HFFc6 (cell line): ENCODE measurements around the gene FAM78B. TPM values are rescaled to one million over a fixed set of nuclear protein-coding genes. Genes with fewer than 3 reads are reported as not detected.

Source experiments
- DNase-seq: peaks from one replicate; pipeline ENCODE4 v3.0.0-alpha.2; 2018
- H3K27ac Mint-ChIP-seq: 2 replicates; pipeline ENCODE4 v1.8.0; 2020; ENCODE audit warnings: mild to moderate bottlenecking, mixed read lengths
- H3K27me3 Mint-ChIP-seq: 2 replicates; pipeline ENCODE4 v1.8.0; 2021; ENCODE audit warnings: mild to moderate bottlenecking, moderate library complexity, mixed read lengths; ENCODE audit not compliant: insufficient read depth
- H3K36me3 Mint-ChIP-seq: 2 replicates; pipeline ENCODE4 v1.8.0; 2021; ENCODE audit warnings: low read depth, mixed read lengths
- H3K4me1 Mint-ChIP-seq: 2 replicates; pipeline ENCODE4 v1.8.0; 2020; ENCODE audit warnings: low read depth, mixed read lengths
- H3K4me3 Mint-ChIP-seq: 2 replicates; pipeline ENCODE4 v1.8.0; 2020; ENCODE audit warnings: mild to moderate bottlenecking, moderate library complexity, mixed read lengths
- H3K9me3 Mint-ChIP-seq: 2 replicates; pipeline ENCODE4 v1.8.0; 2020; ENCODE audit warnings: mild to moderate bottlenecking, mixed read lengths
- total RNA-seq, 6 experiments: library from RNA; stranded (reverse); fragmentation: NEBNext Ultra II Directional; extraction: Animal tissue kit (Norgen Biotek cat#: 25700); gene quantifications; 2 replicates in 1 of 6; 3 replicates in 5 of 6; pipeline ENCODE4 v1.2.3, GENCODE V29; 2021
- TF ChIP-seq, protein P1 (sequence below): fragments of 200-600 bp; sonication (generic); IDR thresholded peaks from 2 replicates; pipeline ENCODE4 v1.5.0; 2021; ENCODE audit warnings: antibody characterized with exemption, mild to moderate bottlenecking

The FAM78B gene
- total RNA-seq, 6 experiments from 2014 or later: 0.11 to 0.14 TPM; not detected in 4

DNA sequence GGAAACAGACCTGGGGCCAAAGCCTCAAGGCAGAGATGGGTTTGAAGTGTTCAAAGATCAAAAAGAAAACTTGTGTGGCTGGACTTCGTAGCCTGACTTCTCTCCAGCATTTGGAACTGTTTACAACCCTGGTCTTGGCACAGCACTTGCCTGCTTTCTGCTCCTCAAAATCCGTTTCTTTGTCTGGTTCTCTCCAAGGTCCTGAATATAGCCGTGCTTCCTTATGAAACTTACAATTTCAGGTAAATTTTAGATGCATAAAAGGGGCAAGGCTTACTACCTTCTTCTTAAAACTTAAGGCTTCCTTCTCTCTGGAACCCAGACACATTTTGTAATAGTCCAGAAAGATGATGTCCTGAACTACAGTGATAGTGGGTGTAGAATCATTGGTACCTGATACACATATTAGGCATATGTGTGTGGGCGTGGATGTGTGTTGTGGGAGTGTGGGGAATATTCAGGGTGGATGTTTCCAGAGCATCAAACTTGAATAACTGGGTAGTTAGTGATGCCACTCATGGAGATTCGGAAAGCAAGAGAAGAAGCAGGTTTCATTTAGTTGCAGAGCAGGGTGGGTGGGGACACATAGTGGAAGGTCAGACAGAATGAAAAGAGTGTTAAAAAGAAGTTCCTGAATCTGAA is 26.4 kb upstream of the FAM78B start:
- H3K27ac Mint-ChIP-seq: no peak overlapping the region
- no peak for DNase-seq
- no peaks in the 10 kb centered on the region for H3K36me3 Mint-ChIP-seq
- peaks cover 37% of the 10 kb centered on the region for H3K9me3 Mint-ChIP-seq
- TF ChIP-seq, protein P1, sequence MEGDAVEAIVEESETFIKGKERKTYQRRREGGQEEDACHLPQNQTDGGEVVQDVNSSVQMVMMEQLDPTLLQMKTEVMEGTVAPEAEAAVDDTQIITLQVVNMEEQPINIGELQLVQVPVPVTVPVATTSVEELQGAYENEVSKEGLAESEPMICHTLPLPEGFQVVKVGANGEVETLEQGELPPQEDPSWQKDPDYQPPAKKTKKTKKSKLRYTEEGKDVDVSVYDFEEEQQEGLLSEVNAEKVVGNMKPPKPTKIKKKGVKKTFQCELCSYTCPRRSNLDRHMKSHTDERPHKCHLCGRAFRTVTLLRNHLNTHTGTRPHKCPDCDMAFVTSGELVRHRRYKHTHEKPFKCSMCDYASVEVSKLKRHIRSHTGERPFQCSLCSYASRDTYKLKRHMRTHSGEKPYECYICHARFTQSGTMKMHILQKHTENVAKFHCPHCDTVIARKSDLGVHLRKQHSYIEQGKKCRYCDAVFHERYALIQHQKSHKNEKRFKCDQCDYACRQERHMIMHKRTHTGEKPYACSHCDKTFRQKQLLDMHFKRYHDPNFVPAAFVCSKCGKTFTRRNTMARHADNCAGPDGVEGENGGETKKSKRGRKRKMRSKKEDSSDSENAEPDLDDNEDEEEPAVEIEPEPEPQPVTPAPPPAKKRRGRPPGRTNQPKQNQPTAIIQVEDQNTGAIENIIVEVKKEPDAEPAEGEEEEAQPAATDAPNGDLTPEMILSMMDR: no peak
- H3K27me3 Mint-ChIP-seq: no peaks in the 10 kb centered on the region
- H3K4me3 Mint-ChIP-seq: no peak overlapping the region
- no peaks in the 10 kb centered on the region for H3K4me1 Mint-ChIP-seq

DNA sequence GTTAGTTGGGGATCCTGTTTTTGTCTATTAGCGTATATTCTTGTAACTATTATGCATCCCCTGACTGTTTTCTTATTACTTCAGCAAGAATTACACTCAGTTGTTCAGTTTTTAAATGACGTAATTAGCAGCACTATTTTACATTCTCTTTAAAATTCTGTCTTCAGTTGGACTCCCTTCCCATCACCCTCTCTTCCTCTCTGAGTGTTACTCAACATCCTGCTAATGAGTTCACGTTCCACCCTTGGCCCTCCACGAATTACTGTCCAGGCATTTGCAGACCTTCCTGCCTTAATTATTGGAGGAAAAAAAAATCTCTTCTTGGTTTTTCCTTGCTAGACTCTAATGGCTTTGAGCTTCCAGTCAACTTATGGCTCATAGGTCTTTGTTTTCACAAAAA is 23.6 kb upstream of the FAM78B start:
- H3K9me3 Mint-ChIP-seq: peaks cover 25% of the 10 kb centered on the region
- TF ChIP-seq, protein P1: no peak

DNA sequence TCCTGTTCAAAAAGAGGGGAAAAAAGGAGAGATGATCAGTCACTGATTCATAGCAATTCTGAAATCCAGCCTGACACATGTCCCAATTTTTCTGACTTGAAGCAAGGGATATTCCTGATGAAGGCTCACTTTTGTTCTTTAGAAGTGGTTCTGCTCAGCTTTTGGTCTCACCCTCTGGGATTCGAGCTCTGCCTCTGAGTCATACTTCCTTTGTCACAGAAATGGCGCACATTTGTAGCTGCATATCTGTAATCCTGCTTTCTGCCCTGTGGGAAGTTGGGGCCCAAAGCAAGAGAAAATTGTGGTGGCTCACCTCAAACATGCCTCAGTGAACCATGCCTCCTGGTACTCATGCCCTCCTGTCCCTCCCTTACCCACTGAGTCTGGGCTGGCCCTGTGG is 22.3 kb upstream of the FAM78B start:
- Mint-ChIP-seq H3K27me3 (no peaks in the 10 kb centered on the region), H3K9me3 (peaks cover 20% of the 10 kb centered on the region), H3K4me1 (no peaks in the 10 kb centered on the region), H3K4me3 (no peak overlapping the region), H3K36me3 (no peaks in the 10 kb centered on the region), H3K27ac (no peak overlapping the region)
- TF ChIP-seq, protein P1: no peak
- no peak for DNase-seq

More for the DNA sequence above, 23.6 kb upstream of the FAM78B start:
- Mint-ChIP-seq H3K4me3 (no peak overlapping the region), H3K4me1 (no peaks in the 10 kb centered on the region), H3K36me3 (no peaks in the 10 kb centered on the region), H3K27me3 (no peaks in the 10 kb centered on the region), H3K27ac (no peak overlapping the region)
- no peak for DNase-seq

DNA sequence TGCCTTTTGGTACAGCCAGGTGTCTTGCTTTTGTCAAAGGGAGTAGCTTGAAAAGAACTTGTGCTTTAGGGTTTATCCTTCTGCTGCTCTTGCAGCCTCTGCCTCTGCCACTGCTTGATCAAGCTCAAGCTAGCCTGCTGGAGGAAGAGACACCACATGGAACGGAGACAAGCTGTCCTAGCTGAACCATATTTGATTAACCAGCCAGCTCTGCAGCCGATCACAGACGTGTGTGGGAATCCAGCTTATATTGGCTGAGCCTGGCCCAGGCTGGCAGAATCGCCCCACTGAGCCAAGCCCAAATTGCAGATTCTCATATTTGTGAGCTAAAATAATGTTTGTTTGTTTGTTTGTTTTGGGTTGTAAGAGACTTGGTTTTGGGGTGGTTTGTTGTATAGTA is 18.7 kb upstream of the FAM78B start:
- no peaks in the 10 kb centered on the region for H3K4me1 Mint-ChIP-seq
- TF ChIP-seq, protein P1: no peak
- H3K4me3 Mint-ChIP-seq: no peak overlapping the region
- no peaks in the 10 kb centered on the region for H3K36me3 Mint-ChIP-seq
- H3K27me3 Mint-ChIP-seq: no peaks in the 10 kb centered on the region
- DNase-seq: no peak
- no peak overlapping the region for H3K27ac Mint-ChIP-seq
- H3K9me3 Mint-ChIP-seq: peaks cover 6% of the 10 kb centered on the region

DNA sequence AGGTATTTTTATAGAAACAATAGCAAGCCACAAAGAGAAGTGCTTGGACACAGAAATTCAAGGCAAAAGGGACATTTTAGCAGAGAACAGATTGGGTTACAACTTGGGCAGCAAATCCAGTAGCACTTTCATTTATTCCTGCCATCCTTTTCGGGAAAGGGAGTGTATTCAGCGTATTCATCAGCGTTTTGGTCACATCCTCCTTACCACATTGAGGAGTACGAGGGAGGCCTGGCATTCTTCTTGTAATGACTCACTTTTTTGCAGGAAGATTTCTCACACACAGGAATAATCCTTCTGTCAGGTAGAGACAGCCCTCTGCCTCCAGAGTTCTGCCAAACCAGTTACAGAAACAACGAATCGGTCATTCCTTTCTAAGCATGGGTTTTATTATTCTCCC is 18.1 kb upstream of the FAM78B start:
- no peaks in the 10 kb centered on the region for H3K27me3 Mint-ChIP-seq
- H3K4me1 Mint-ChIP-seq: no peaks in the 10 kb centered on the region
- no peak for DNase-seq
- TF ChIP-seq, protein P1: no peak
- H3K27ac Mint-ChIP-seq: no peak overlapping the region
- no peak overlapping the region for H3K4me3 Mint-ChIP-seq
- H3K36me3 Mint-ChIP-seq: no peaks in the 10 kb centered on the region
- peaks cover 5% of the 10 kb centered on the region for H3K9me3 Mint-ChIP-seq
